Measurements from ENCODE around the gene VAC14. TPM values are rescaled to one million over a fixed set of nuclear protein-coding genes. Genes with fewer than 3 reads are reported as not detected.

Gene VAC14
- total RNA-seq, 1 experiment from 2014 or later, result 35.3 TPM

- POLR2A ChIA-PET, result no interaction called here
- ATAC-seq, result no peak
- no peak overlapping the region for H3K4me3 ChIP-seq (replicated peaks in 1 of 2; ENCODE audit: low read depth in 1 of 2, low read length in 2 of 2)
- no peak overlapping the region for H3K27ac ChIP-seq (ENCODE audit: low read depth, low read length)
- H3K27me3 ChIP-seq (ENCODE audit: insufficient read depth, low read length), result no peaks in the 10 kb centered on the region
- H3K9ac ChIP-seq (ENCODE audit: low read length), result no peak overlapping the region
- H3K4me2 ChIP-seq (ENCODE audit: low read length), result no peak overlapping the region
- TF ChIP-seq CBX3 (IDR thresholded peaks at IDR 0.05; ENCODE audit: low read depth) (no peak), ATF3 (IDR thresholded peaks at IDR 0.05) (no peak), ELF1 (IDR thresholded peaks at IDR 0.05; ENCODE audit: borderline replicate concordance, low read depth) (no peak), JUND (IDR thresholded peaks at IDR 0.05) (no peak), FOSL1 (IDR thresholded peaks at IDR 0.05; ENCODE audit: low read depth) (no peak), ZNF274 (IDR thresholded peaks at IDR 0.05; ENCODE audit: low read depth, low read length) (no peak), MAX (IDR thresholded peaks at IDR 0.05) (no peak), CTCF (IDR thresholded peaks at IDR 0.05 in 2 of 3, conservative IDR thresholded peaks at IDR 0.05 in 1 of 3; ENCODE audit: borderline replicate concordance in 1 of 3, insufficient read depth in 1 of 3, low read depth in 2 of 3, low read length in 2 of 3) (no peak), SIN3A (IDR thresholded peaks at IDR 0.05; ENCODE audit: low read depth) (no peak), EZH2phosphoT487 (IDR thresholded peaks at IDR 0.05; ENCODE audit: borderline replicate concordance) (no peak), EGR1 (IDR thresholded peaks at IDR 0.05; ENCODE audit: low read depth) (no peak), RAD21 (IDR thresholded peaks at IDR 0.05; ENCODE audit: low read depth) (no peak), POLR2A (IDR thresholded peaks at IDR 0.05; ENCODE audit: borderline replicate concordance, extremely low read depth, insufficient read depth, insufficient read length) (no peak)
- H4K20me1 ChIP-seq (ENCODE audit: insufficient read depth), result no peaks in the 10 kb centered on the region
- CTCF ChIA-PET, result no interaction called here
- no peaks in the 10 kb centered on the region for H3K9me3 ChIP-seq (ENCODE audit: control insufficient read depth in 1 of 2, insufficient read depth in 1 of 2, low read depth in 1 of 2, low read length in 2 of 2)
- H2AFZ ChIP-seq (ENCODE audit: low read depth, low read length, poor library complexity, severe bottlenecking), result no peak overlapping the region
- DNase-seq (ENCODE audit: low read depth, low spot score), result no peak
- RAD21 ChIA-PET (ENCODE audit: low non-redundant PET in 1 of 2, low total read pairs in 2 of 2, uncharacterized antibody in 2 of 2, unreplicated experiment in 2 of 2), result no interaction called here
- H3K79me2 ChIP-seq (ENCODE audit: insufficient read depth, low read length), result no peaks in the 10 kb centered on the region
- no peaks in the 10 kb centered on the region for H3K36me3 ChIP-seq (ENCODE audit: control insufficient read depth in 1 of 2, insufficient read depth in 2 of 2, low read length in 2 of 2)
- H3K4me1 ChIP-seq (ENCODE audit: control insufficient read depth in 1 of 2, insufficient read depth in 2 of 2, low read length in 2 of 2), result peaks cover 10 to 23% of the 10 kb centered on the region in 2 experiments
- BruUV-seq (replicated peaks), result no TSS peak
- intact Hi-C loops (cut with micrococcal nuclease), result no loop called here
- H3K9me2 ChIP-seq (ENCODE audit: insufficient read depth), result no peaks in the 10 kb centered on the region
These were observed 48.5 kb downstream of the VAC14 start for GRCh38 chr16:70752426-70752825.
